SIG-M5 treated with dmso at 0.1 percent for 504 hours (cell line): ENCODE results near the gene ATG9B.
"Not testable (repeated sequence)": the region's sequence is repeated elsewhere in the genome, so short reads cannot be mapped to it uniquely, and the experiment has no call there.

Source experiments
- DNase-seq: peaks from one replicate; lab custom pipeline; 2025; ENCODE audit not compliant: unreplicated experiment; lab: John Stamatoyannopoulos, UW

The ATG9B gene

GRCh38 chr7:151059367-151060112 is 35.2 kb upstream of the ATG9B start, which contains the start of gene SLC4A2:
Gene SLC4A2 (plus strand): TSS chr7:151059589. CDS start chr7:151061988, 2,399 bp downstream.
- peak; percentile 62 for DNase-seq

GRCh38 chr7:151058781-151059366 is 34.6 kb upstream of the ATG9B start:
- DNase-seq: peak; percentile 37

GRCh38 chr7:151057989-151058780 is 33.9 kb upstream of the ATG9B start:
- DNase-seq: peak; percentile 99

GRCh38 chr7:151057506-151057988 is 33.3 kb upstream of the ATG9B start, which contains the start of gene CDK5:
Gene CDK5 (minus strand): TSS chr7:151057897. CDS start chr7:151057848, 49 bp downstream.
- DNase-seq: no peak

- peak; percentile 25 for DNase-seq
Measured at GRCh38 chr7:151056666-151057505, 32.6 kb upstream of the ATG9B start.

- DNase-seq: no peak
Measured at GRCh38 chr7:151056283-151056665, 32.0 kb upstream of the ATG9B start.

- DNase-seq: no peak
Measured at GRCh38 chr7:151053751-151054150, 29.5 kb upstream of the ATG9B start.

GRCh38 chr7:151053096-151053495 is 28.8 kb upstream of the ATG9B start:
- DNase-seq: peak; percentile 23

- DNase-seq: no peak
Measured at GRCh38 chr7:151051108-151051507, 26.8 kb upstream of the ATG9B start.

GRCh38 chr7:151048911-151049463 is 24.7 kb upstream of the ATG9B start:
- no peak for DNase-seq

GRCh38 chr7:151047976-151048815 is 23.9 kb upstream of the ATG9B start, which contains the start of gene ASIC3:
Gene ASIC3 (plus strand): TSS chr7:151048531. CDS start chr7:151048886, 355 bp downstream.
- DNase-seq: no peak

GRCh38 chr7:151046603-151047573 is 22.6 kb upstream of the ATG9B start:
- DNase-seq: peak; percentile 25

GRCh38 chr7:151045967-151046366 is 21.7 kb upstream of the ATG9B start:
- no peak for DNase-seq

- no peak for DNase-seq
Measured at GRCh38 chr7:151045262-151045661, 21.0 kb upstream of the ATG9B start.

GRCh38 chr7:151043959-151044358 is 19.7 kb upstream of the ATG9B start:
- DNase-seq: no peak

GRCh38 chr7:151043449-151043848 is 19.2 kb upstream of the ATG9B start:
- not testable (repeated sequence) for DNase-seq

GRCh38 chr7:151040616-151041375 is 16.5 kb upstream of the ATG9B start:
- DNase-seq: no peak
